DOHH2 (cell line): Measurements from ENCODE around the gene EFTUD2.

Source experiments
- H3F3A ChIP-seq: fragments of 200-600 bp; sonication (generic), shearing (Covaris generic); 2 replicates; pipeline ENCODE4 v1.6.0; 2016; ENCODE audit warnings: antibody characterized with exemption, mild to moderate bottlenecking; ENCODE audit not compliant: control insufficient read depth, insufficient read depth
- H3K27ac ChIP-seq: fragments of 200-600 bp; sonication (generic); 2 replicates; pipeline ENCODE4 v1.5.1; 2014; ENCODE audit warnings: low read depth, mild to moderate bottlenecking, low read length, moderate library complexity
- H3K27me3 ChIP-seq: fragments of 200-600 bp; sonication (generic); 2 replicates; pipeline ENCODE4 v1.6.1; 2014; ENCODE audit warnings: mild to moderate bottlenecking, low read length, mixed read lengths; ENCODE audit not compliant: control insufficient read depth
- H3K36me3 ChIP-seq: fragments of 200-600 bp; sonication (generic); 2 replicates; pipeline ENCODE4 v1.6.1; 2014; ENCODE audit warnings: mild to moderate bottlenecking, low read length, moderate library complexity, mixed read lengths; ENCODE audit not compliant: control insufficient read depth
- H3K4me1 ChIP-seq: fragments of 200-600 bp; sonication (generic); 2 replicates; pipeline ENCODE4 v1.6.1; 2014; ENCODE audit warnings: mild to moderate bottlenecking, low read length, mixed read lengths; ENCODE audit not compliant: control insufficient read depth
- H3K4me2 ChIP-seq: fragments of 200-600 bp; sonication (generic); 2 replicates; pipeline ENCODE4 v1.6.0; 2014; ENCODE audit warnings: mild to moderate bottlenecking, low read length, moderate library complexity
- H3K4me3 ChIP-seq: fragments of 200-600 bp; sonication (generic); 2 replicates; pipeline ENCODE4 v1.5.1; 2014; ENCODE audit warnings: mild to moderate bottlenecking, low read length, mixed read lengths
- H3K79me2 ChIP-seq: fragments of 200-600 bp; sonication (generic); 2 replicates; pipeline ENCODE4 v1.6.1; 2014; ENCODE audit warnings: mild to moderate bottlenecking, low read length, mixed read lengths; ENCODE audit not compliant: control insufficient read depth
- H3K9me2 ChIP-seq: fragments of 200-600 bp; sonication (generic); replicated peaks from 2 replicates; pipeline ENCODE4 v1.6.1; 2014; ENCODE audit warnings: mild to moderate bottlenecking, low read length, mixed read lengths; ENCODE audit not compliant: control insufficient read depth
- H3K9me3 ChIP-seq: fragments of 200-600 bp; sonication (generic); 2 replicates; pipeline ENCODE4 v1.6.1; 2014; ENCODE audit warnings: antibody characterized with exemption, low read length, mixed read lengths; ENCODE audit not compliant: control insufficient read depth, insufficient read depth
- H4K20me1 ChIP-seq: fragments of 200-600 bp; sonication (generic); 2 replicates; pipeline ENCODE4 v1.6.0; 2014; ENCODE audit warnings: low read depth, mild to moderate bottlenecking, antibody characterized with exemption, low read length, moderate library complexity; ENCODE audit not compliant: control insufficient read depth, insufficient read depth
- EZH2phosphoT487 ChIP-seq: fragments of 200-600 bp; sonication (generic); IDR thresholded peaks from 2 replicates; pipeline ENCODE4 v1.6.1; 2017; ENCODE audit warnings: borderline replicate concordance, mild to moderate bottlenecking, antibody characterized with exemption, low read length, moderate library complexity, mixed read lengths
- TF ChIP-seq, protein P1 (sequence below): fragments of 200-600 bp; sonication (generic); IDR thresholded peaks from one replicate; pipeline ENCODE4 v1.5.1; 2014; ENCODE audit warnings: antibody characterized with exemption, mild to moderate bottlenecking, low read depth, low read length; ENCODE audit not compliant: poor library complexity, severe bottlenecking

The EFTUD2 gene

DNA sequence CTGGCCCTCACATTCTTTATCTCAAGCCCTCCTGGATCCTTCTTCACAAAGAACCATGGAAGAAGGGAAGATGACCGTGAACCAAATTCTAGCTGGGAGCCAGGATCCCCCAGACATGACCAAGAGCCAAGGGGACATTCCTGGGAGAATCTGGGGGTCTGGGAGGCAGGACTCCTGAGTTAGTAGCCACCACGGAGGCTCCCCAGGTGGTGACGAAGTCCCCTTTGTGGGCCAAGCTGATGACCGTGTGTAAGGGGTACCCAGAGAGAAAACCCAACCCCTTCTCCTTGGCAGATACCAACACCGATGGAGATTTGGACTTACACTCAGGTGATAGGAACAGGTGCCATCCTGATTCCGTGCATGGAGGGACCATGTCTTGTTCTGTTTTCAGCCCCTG lies 22.9 kb upstream of the EFTUD2 start:
- H3K27me3 ChIP-seq: peaks cover 5% of the 10 kb centered on the region; the same call in 1 of the 2 replicates
- H3K79me2 ChIP-seq: no peaks in the 10 kb centered on the region
- no peaks in the 10 kb centered on the region for H3K9me2 ChIP-seq
- no peak overlapping the region for H3K4me3 ChIP-seq
- no peak overlapping the region for H3K27ac ChIP-seq
- no peak overlapping the region for H3K4me2 ChIP-seq
- peaks cover 15% of the 10 kb centered on the region for H3K36me3 ChIP-seq
- no peaks in the 10 kb centered on the region for H3K9me3 ChIP-seq
- 0 out of 2 replicates have a peak, but pooled peaks cover 3% of the 10 kb centered on the region for H4K20me1 ChIP-seq
- peaks cover 13% of the 10 kb centered on the region for H3K4me1 ChIP-seq
- no peak for TF ChIP-seq EZH2phosphoT487
- TF ChIP-seq, protein P1, sequence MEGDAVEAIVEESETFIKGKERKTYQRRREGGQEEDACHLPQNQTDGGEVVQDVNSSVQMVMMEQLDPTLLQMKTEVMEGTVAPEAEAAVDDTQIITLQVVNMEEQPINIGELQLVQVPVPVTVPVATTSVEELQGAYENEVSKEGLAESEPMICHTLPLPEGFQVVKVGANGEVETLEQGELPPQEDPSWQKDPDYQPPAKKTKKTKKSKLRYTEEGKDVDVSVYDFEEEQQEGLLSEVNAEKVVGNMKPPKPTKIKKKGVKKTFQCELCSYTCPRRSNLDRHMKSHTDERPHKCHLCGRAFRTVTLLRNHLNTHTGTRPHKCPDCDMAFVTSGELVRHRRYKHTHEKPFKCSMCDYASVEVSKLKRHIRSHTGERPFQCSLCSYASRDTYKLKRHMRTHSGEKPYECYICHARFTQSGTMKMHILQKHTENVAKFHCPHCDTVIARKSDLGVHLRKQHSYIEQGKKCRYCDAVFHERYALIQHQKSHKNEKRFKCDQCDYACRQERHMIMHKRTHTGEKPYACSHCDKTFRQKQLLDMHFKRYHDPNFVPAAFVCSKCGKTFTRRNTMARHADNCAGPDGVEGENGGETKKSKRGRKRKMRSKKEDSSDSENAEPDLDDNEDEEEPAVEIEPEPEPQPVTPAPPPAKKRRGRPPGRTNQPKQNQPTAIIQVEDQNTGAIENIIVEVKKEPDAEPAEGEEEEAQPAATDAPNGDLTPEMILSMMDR: no peak
- peaks cover 9% of the 10 kb centered on the region for H3F3A ChIP-seq

DNA sequence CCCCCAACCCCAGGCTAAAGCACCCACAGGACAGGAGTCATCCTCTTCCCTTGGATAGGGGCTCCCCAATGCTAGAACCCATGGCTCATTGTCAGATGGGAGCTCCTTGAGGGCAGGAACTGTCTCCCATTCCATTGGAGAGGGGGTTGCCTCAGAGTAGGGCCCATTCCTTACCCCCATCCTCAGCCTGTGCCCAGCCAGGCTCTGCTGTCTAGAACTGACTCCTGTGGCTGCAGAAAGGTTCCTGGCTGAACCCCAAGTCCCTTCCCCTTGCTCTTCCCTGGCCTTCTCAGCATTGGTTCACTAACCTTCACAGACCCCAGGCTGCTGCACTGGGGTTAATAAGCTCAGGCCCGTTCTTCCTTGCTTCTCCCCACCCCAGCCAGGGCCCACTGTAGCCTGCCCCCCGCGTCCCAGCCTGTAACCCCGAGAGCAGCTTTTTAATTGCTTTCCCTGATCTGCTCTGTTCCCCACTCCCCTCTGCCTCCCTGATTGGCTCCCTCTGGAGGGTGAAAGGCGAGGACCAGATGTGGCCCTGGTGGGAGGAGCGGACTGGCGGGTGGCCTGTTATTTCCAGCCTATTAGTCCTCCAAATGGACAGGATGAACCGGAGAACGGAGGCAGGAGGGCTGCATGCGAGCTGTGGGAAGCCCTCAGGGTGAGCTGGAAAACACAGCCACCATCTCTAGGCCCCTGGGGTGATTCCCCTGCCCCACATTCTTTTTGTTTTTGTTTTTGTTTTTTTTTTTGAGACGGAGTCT lies 22.1 kb upstream of the EFTUD2 start:
- no peaks in the 10 kb centered on the region for H3K9me2 ChIP-seq
- H3K27ac ChIP-seq: no peak overlapping the region
- peaks cover 9% of the 10 kb centered on the region for H3F3A ChIP-seq
- H3K79me2 ChIP-seq: no peaks in the 10 kb centered on the region
- H3K4me3 ChIP-seq: no peak overlapping the region
- H3K4me2 ChIP-seq: peak overlapping the region; percentile 4; the same call in 1 of the 2 replicates
- H3K4me1 ChIP-seq: peaks cover 13% of the 10 kb centered on the region
- H3K9me3 ChIP-seq: no peaks in the 10 kb centered on the region
- peaks cover 5% of the 10 kb centered on the region; the same call in 1 of the 2 replicates for H3K27me3 ChIP-seq
- 0 out of 2 replicates have a peak, but pooled peaks cover 3% of the 10 kb centered on the region for H4K20me1 ChIP-seq
- TF ChIP-seq, protein P1: no peak
- no peak for TF ChIP-seq EZH2phosphoT487
- H3K36me3 ChIP-seq: peaks cover 7% of the 10 kb centered on the region

DNA sequence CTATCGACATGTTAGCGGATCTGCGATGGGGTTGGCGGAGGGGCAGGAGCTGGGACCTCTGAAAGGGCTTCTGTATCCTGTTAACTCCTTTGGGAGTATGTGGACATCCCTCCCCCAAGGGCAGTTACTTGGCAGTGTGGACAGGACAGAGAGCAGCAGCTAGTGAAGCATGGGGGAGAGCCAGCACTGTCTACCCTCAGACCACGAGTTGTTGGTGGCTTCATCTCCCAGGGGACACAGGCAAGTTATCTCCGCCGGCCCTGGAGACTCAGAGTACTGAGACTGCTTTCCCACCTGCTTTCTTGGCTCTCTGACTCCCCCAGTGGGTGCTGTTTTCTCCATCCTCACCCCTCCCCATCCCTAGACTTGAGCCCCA lies 21.3 kb upstream of the EFTUD2 start:
- peaks cover 7% of the 10 kb centered on the region for H3F3A ChIP-seq
- 0 out of 2 replicates have a peak, but pooled peaks cover 3% of the 10 kb centered on the region for H4K20me1 ChIP-seq
- TF ChIP-seq EZH2phosphoT487: no peak
- TF ChIP-seq, protein P1: no peak
- H3K27me3 ChIP-seq: peaks cover 5% of the 10 kb centered on the region; the same call in 1 of the 2 replicates
- H3K4me3 ChIP-seq: no peak overlapping the region
- H3K36me3 ChIP-seq: no peaks in the 10 kb centered on the region
- no peaks in the 10 kb centered on the region for H3K79me2 ChIP-seq
- H3K4me2 ChIP-seq: peak overlapping the region; percentile 4; the same call in 1 of the 2 replicates
- no peaks in the 10 kb centered on the region for H3K9me2 ChIP-seq
- H3K4me1 ChIP-seq: peaks cover 13% of the 10 kb centered on the region
- H3K27ac ChIP-seq: no peak overlapping the region
- no peaks in the 10 kb centered on the region for H3K9me3 ChIP-seq
